ENCODE data around the gene RSBN1. TPM values are rescaled to one million over a fixed set of nuclear protein-coding genes. Genes with fewer than 3 reads are reported as not detected.
A peak's percentile ranks its signal among the peaks of the same experiment; 100 is the strongest.

Gene RSBN1
- total and polyA plus RNA-seq, 2 donors (not counting 1 experiment from before 2014, with no cell fraction given): 9.4 to 10.2 TPM

DNA sequence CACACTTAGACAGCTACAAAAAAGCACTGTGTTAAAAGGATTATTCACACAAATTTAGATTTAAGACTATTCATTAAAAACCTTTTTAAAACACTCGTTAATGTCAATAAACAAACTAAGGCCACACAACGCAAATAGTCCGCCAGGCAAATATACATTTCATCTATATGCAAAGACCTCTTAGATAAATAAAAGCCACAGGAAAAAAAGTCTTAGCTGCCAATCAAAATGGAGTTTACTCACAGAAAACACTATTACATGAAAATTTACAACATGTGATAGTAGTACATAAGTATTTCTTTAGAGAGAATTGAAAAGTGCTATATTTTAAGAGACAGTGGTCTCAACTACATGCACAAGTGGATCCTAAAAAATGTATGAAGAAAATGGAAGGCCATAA is 50.3 kb downstream of the RSBN1 start:
- H3K27me3 ChIP-seq (ENCODE audit: control insufficient read depth, insufficient read depth, low read length): no peaks in the 10 kb centered on the region
- DNase-seq (ENCODE audit: low read depth in 2 of 2): no peak
- H3K4me3 ChIP-seq (replicated peaks in 1 of 4; ENCODE audit: control extremely low read depth in 1 of 4, insufficient read depth in 1 of 4, low read depth in 3 of 4, low read length in 4 of 4): no peak overlapping the region
- no peaks in the 10 kb centered on the region for H3K9me3 ChIP-seq (ENCODE audit: control insufficient read depth, insufficient read depth, low read depth, low read length)
- no peaks in the 10 kb centered on the region for H4K20me1 ChIP-seq (ENCODE audit: control insufficient read depth, extremely low read depth, insufficient read depth, low read length)
- H3K27ac ChIP-seq (ENCODE audit: insufficient read depth, low read length): no peak overlapping the region
- peaks cover 7% of the 10 kb centered on the region for H3K79me2 ChIP-seq (ENCODE audit: control insufficient read depth, insufficient read depth, low read length)
- no peak for TF ChIP-seq EZH2 (IDR thresholded peaks at IDR 0.05; ENCODE audit: low read length, missing control alignments)
- TF ChIP-seq, protein P1, sequence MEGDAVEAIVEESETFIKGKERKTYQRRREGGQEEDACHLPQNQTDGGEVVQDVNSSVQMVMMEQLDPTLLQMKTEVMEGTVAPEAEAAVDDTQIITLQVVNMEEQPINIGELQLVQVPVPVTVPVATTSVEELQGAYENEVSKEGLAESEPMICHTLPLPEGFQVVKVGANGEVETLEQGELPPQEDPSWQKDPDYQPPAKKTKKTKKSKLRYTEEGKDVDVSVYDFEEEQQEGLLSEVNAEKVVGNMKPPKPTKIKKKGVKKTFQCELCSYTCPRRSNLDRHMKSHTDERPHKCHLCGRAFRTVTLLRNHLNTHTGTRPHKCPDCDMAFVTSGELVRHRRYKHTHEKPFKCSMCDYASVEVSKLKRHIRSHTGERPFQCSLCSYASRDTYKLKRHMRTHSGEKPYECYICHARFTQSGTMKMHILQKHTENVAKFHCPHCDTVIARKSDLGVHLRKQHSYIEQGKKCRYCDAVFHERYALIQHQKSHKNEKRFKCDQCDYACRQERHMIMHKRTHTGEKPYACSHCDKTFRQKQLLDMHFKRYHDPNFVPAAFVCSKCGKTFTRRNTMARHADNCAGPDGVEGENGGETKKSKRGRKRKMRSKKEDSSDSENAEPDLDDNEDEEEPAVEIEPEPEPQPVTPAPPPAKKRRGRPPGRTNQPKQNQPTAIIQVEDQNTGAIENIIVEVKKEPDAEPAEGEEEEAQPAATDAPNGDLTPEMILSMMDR (conservative IDR thresholded peaks at IDR 0.05 in 1 of 2, IDR thresholded peaks at IDR 0.05 in 1 of 2; ENCODE audit: low read depth in 1 of 2, low read length in 2 of 2): no peak
- H3K4me2 ChIP-seq (ENCODE audit: extremely low read depth, insufficient read depth, low read length): no peak overlapping the region
- peaks cover 4% of the 10 kb centered on the region for H3K4me1 ChIP-seq (ENCODE audit: control insufficient read depth, extremely low read depth, insufficient read depth, low read length)
- H3K36me3 ChIP-seq (ENCODE audit: control insufficient read depth, insufficient read depth, low read length): peaks cover 1% of the 10 kb centered on the region
- no peak overlapping the region for H2AFZ ChIP-seq (ENCODE audit: low read length)
- no peak overlapping the region for H3K9ac ChIP-seq (ENCODE audit: insufficient read depth, low read length)

DNA sequence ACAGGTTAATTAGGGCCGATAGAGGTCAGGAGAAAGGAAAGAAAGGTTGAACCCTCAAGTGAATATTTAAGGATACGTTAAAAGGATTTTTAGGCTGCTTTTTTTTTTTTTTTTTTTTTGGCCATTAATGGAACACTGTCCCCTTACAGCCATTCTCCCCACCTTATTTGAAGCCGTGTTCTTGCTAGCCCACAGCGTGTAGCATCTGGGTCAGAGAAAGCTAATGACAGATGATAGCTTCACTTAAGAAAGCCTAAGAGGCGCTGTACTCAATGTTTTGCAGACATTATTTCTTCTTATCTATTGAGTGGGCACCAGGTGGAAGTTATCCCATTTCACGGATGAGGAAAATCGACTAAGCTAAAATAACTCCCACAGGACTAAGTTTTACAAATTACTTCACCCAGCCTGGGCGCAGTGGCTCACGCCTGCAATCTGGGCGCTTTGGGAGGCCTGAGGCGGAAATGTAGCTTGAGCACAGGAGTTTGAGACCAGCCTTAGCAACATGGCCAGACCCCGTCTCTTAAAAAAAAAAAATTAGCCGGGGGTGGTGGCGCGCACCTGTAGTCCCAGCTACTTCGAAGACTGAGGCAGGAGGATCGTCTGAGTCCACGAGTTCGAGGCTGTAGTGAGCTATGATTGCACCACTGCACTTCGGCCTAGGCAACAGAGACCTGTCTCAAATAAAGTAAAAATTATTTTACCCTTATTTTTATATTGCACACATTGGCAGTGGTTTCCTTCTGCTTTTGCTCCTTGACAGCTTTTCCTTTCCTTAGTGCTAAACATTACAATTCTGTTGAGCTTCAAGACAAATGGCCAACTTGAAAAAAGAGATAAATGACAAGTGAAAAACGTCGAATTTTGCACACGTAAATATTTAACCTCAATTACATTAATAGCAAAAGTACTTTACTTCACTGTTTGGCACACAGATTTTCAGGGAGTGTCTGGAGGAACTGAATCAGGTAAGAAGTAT is 51.9 kb downstream of the RSBN1 start:
- Histone ChIP-seq H3K4me1 (ENCODE audit: control insufficient read depth, extremely low read depth, insufficient read depth, low read length) (peaks cover 4% of the 10 kb centered on the region), H3K9ac (ENCODE audit: insufficient read depth, low read length) (no peak overlapping the region), H3K27me3 (ENCODE audit: control insufficient read depth, insufficient read depth, low read length) (no peaks in the 10 kb centered on the region), H4K20me1 (ENCODE audit: control insufficient read depth, extremely low read depth, insufficient read depth, low read length) (no peaks in the 10 kb centered on the region), H3K4me2 (ENCODE audit: extremely low read depth, insufficient read depth, low read length) (peak overlapping the region; percentile 98), H3K4me3 (replicated peaks in 1 of 4; ENCODE audit: control extremely low read depth in 1 of 4, insufficient read depth in 1 of 4, low read depth in 3 of 4, low read length in 4 of 4) (peak overlapping the region; percentile 64 to 77 (median 67)), H3K9me3 (ENCODE audit: control insufficient read depth, insufficient read depth, low read depth, low read length) (no peaks in the 10 kb centered on the region), H3K36me3 (ENCODE audit: control insufficient read depth, insufficient read depth, low read length) (no peaks in the 10 kb centered on the region), H3K79me2 (ENCODE audit: control insufficient read depth, insufficient read depth, low read length) (peaks cover 9% of the 10 kb centered on the region), H2AFZ (ENCODE audit: low read length) (peak overlapping the region; percentile 99), H3K27ac (ENCODE audit: insufficient read depth, low read length) (peak overlapping the region; percentile 99)
- TF ChIP-seq, protein P1 (conservative IDR thresholded peaks at IDR 0.05 in 1 of 2, IDR thresholded peaks at IDR 0.05 in 1 of 2; ENCODE audit: low read depth in 1 of 2, low read length in 2 of 2): no peak
- TF ChIP-seq EZH2 (IDR thresholded peaks at IDR 0.05; ENCODE audit: low read length, missing control alignments): no peak
- no peak for DNase-seq (ENCODE audit: low read depth in 2 of 2)

DNA sequence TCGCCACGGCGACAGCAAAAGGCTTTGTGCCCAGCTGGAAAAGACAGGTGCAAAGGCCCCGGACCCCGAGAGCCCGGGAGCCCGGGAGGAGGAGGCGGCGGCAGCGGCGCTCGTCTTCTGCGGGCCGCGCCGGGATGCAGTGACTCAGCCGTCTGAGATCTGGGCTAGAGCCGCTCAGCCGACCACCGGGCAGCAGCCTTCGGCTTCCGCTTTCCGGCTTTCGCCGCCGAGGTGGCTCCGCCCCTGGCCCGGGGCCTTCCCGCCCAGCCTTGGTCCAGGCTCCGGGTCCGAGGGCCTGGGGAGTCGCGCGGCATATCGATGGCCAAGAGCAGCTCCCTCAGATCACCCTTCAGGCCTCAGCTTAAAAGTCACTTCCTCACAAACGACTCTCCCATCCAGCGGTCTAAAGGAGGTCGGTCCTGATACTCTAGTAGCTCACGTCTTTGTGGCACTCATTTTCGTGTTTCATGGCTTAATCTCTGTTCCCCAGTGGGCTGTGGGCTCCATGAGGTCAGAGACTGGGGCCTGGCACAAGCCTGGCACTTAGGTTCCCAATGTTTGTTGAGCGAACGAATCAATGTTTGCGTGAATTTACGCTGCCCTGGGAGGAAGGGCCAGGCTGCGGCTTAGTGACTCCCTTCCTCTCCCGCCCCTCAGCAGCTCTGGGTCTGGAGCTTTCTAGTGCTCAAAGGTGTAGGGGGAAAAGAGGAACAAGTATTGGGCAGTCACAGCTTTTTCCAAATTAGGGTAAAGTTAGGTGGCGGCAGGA is 52.8 kb downstream of the RSBN1 start, which contains the start of gene PHTF1:
TSS of gene PHTF1 (minus strand) at position 154 of the 769 bp plus-strand sequence. CDS start 783 bp downstream, outside the sequence.
- H3K4me3 ChIP-seq (replicated peaks in 1 of 4; ENCODE audit: control extremely low read depth in 1 of 4, insufficient read depth in 1 of 4, low read depth in 3 of 4, low read length in 4 of 4): peak within 1 kb of the TSS; percentile 64 to 95 (median 67)
- peak within 1 kb of the TSS; percentile 88 for H3K9ac ChIP-seq (ENCODE audit: insufficient read depth, low read length)
- H3K4me1 ChIP-seq (ENCODE audit: control insufficient read depth, extremely low read depth, insufficient read depth, low read length): peaks cover 4% of the 10 kb centered on the region
- no peaks in the 10 kb centered on the region for H3K27me3 ChIP-seq (ENCODE audit: control insufficient read depth, insufficient read depth, low read length)
- H3K79me2 ChIP-seq (ENCODE audit: control insufficient read depth, insufficient read depth, low read length): peaks cover 9% of the 10 kb centered on the region
- no peaks in the 10 kb centered on the region for H3K9me3 ChIP-seq (ENCODE audit: control insufficient read depth, insufficient read depth, low read depth, low read length)
- TF ChIP-seq EZH2 (IDR thresholded peaks at IDR 0.05; ENCODE audit: low read length, missing control alignments): no peak
- TF ChIP-seq, protein P1 (conservative IDR thresholded peaks at IDR 0.05 in 1 of 2, IDR thresholded peaks at IDR 0.05 in 1 of 2; ENCODE audit: low read depth in 1 of 2, low read length in 2 of 2): no peak
- H3K27ac ChIP-seq (ENCODE audit: insufficient read depth, low read length): peak within 1 kb of the TSS; percentile 99
- H4K20me1 ChIP-seq (ENCODE audit: control insufficient read depth, extremely low read depth, insufficient read depth, low read length): no peaks in the 10 kb centered on the region
- peak within 1 kb of the TSS; percentile 98 for H3K4me2 ChIP-seq (ENCODE audit: extremely low read depth, insufficient read depth, low read length)
- peak within 1 kb of the TSS; percentile 99 for H2AFZ ChIP-seq (ENCODE audit: low read length)
- no peaks in the 10 kb centered on the region for H3K36me3 ChIP-seq (ENCODE audit: control insufficient read depth, insufficient read depth, low read length)
- peak; percentile 76 to 80 for DNase-seq (ENCODE audit: low read depth in 2 of 2)

Measured in fibroblast of lung (primary cell).